ENCODE measurements around the gene PLEKHA4.
"Not testable (repeated sequence)": the region's sequence is repeated elsewhere in the genome, so short reads cannot be mapped to it uniquely, and the experiment has no call there.

PLEKHA4 gene

DNA sequence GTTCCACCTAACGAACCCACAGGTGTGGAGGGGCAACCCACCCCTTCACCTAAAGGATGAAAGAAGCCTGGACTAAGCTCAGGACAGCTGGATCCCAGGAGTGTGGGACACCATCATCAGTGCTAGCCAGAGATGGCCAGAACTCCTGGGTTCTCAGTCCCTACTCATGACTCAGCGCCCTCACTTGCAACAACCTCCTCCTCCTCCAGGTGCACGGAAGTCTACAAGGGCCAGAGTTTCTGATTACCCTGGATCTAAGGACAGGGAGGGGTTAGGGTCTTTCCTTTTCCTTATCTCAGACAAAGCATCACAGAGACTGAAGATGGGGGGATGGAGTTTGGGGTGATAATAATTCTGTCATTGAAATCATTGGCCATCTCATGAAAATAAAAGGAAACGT is 22.1 kb upstream of the PLEKHA4 start:
- DNase-seq (ENCODE audit: insufficient read length, low spot score) (no peak), FAIRE-seq (no peak)
- no peak for TF ChIP-seq SPI1 (IDR thresholded peaks at IDR 0.05; ENCODE audit: low read depth, low read length)
- TF ChIP-seq POLR2AphosphoS5 (IDR thresholded peaks at IDR 0.05; ENCODE audit: low read depth, low read length) = no peak
- no peak for TF ChIP-seq PAX5 (IDR thresholded peaks at IDR 0.05; ENCODE audit: insufficient read depth, low read length, severe bottlenecking)
- no peak for TF ChIP-seq POU2F2 (IDR thresholded peaks at IDR 0.05; ENCODE audit: low read depth, low read length)
- no peak for TF ChIP-seq POLR2A (IDR thresholded peaks at IDR 0.05; ENCODE audit: low read depth, low read length)
- TF ChIP-seq TAF1 (IDR thresholded peaks at IDR 0.05; ENCODE audit: low read depth, low read length) = no peak

GRCh38 chr19:48889496-48889895 is 21.1 kb upstream of the PLEKHA4 start:
- DNase-seq (ENCODE audit: insufficient read length, low spot score); FAIRE-seq: not testable (repeated sequence)

DNA sequence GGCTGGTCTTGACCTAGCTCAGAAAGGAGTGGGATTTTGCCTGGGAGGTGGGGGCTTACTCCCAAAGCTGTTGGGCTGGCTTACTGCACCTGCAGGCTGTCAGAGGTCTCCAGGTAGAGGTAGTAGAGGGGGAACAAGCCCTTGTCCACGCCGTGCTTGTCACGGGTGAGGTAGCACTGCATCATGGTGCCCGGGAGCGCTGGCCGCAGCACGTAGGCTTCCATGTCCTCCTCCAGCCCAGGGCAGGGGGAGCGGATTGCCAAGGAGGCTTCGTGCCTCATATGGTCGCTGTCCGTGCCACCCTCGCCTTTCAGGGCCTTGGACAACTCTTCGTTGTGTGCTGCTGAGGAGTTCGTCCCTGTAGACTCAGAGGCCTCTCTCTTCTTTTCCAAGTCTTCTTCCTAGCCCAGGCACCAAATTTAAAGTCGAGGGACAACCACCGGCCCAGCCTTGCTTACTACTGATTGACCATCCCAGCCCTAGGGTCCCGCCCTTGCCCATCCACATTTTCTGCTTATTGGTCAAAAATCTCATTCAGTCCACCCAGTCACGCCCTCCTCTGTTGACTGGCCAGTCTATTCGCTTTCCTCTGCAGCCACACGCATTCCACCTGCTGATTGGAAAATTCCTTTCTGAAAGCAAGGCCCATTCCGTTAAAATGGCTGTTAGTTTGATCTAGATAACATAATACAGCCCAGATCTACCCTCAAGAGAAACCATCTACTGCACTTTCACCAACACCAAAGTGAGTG is 19.6 kb upstream of the PLEKHA4 start:
- FAIRE-seq = no peak
- TF ChIP-seq POLR2A (IDR thresholded peaks at IDR 0.05; ENCODE audit: low read depth, low read length) = no peak
- TF ChIP-seq PAX5 (IDR thresholded peaks at IDR 0.05; ENCODE audit: insufficient read depth, low read length, severe bottlenecking) = no peak
- TF ChIP-seq SPI1 (IDR thresholded peaks at IDR 0.05; ENCODE audit: low read depth, low read length) = no peak
- no peak for TF ChIP-seq POU2F2 (IDR thresholded peaks at IDR 0.05; ENCODE audit: low read depth, low read length)
- no peak for TF ChIP-seq TAF1 (IDR thresholded peaks at IDR 0.05; ENCODE audit: low read depth, low read length)
- TF ChIP-seq POLR2AphosphoS5 (IDR thresholded peaks at IDR 0.05; ENCODE audit: low read depth, low read length) = no peak
- DNase-seq (ENCODE audit: insufficient read length, low spot score) = no peak

DNA sequence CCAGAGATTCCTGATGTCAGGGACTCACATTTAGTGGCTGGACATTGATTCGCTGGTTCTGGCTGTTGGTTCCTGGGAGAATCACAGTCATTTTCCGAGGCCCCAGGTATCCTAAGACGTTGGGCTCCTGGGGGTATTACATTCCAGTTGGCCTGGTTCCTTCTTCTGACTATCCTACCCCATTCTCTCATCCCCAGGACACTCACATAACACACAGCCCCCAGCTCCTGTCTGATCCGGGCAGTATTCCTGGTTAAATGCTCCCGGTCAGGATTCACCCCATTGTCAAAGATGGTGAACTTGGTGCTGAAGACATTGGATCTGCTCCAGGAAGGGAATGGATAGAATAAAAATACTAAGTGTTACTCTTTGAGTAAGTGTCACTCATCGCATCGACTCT is 15.3 kb upstream of the PLEKHA4 start:
- DNase-seq (ENCODE audit: insufficient read length, low spot score) (no peak), FAIRE-seq (no peak)
- TF ChIP-seq POLR2A (IDR thresholded peaks at IDR 0.05; ENCODE audit: low read depth, low read length) = no peak
- TF ChIP-seq SPI1 (IDR thresholded peaks at IDR 0.05; ENCODE audit: low read depth, low read length) = no peak
- TF ChIP-seq TAF1 (IDR thresholded peaks at IDR 0.05; ENCODE audit: low read depth, low read length) = no peak

- DNase-seq (ENCODE audit: insufficient read length, low spot score) = no peak
- no peak for TF ChIP-seq SPI1 (IDR thresholded peaks at IDR 0.05; ENCODE audit: low read depth, low read length)
- TF ChIP-seq PAX5 (IDR thresholded peaks at IDR 0.05; ENCODE audit: insufficient read depth, low read length, severe bottlenecking) = no peak
- TF ChIP-seq POU2F2 (IDR thresholded peaks at IDR 0.05; ENCODE audit: low read depth, low read length) = no peak
- TF ChIP-seq POLR2A (IDR thresholded peaks at IDR 0.05; ENCODE audit: low read depth, low read length) = no peak; the same call in 1 of the 2 replicates
- TF ChIP-seq POLR2AphosphoS5 (IDR thresholded peaks at IDR 0.05; ENCODE audit: low read depth, low read length) = peak; percentile 41; the same call in 1 of the 2 replicates
- no peak for TF ChIP-seq TAF1 (IDR thresholded peaks at IDR 0.05; ENCODE audit: low read depth, low read length)
- peak; percentile 20 for FAIRE-seq
Measured at GRCh38 chr19:48881741-48882657, 13.6 kb upstream of the PLEKHA4 start.

GRCh38 chr19:48879696-48880095 is 11.3 kb upstream of the PLEKHA4 start:
- FAIRE-seq; DNase-seq (ENCODE audit: insufficient read length, low spot score): not testable (repeated sequence)

- no peak for TF ChIP-seq POLR2A (IDR thresholded peaks at IDR 0.05; ENCODE audit: low read depth, low read length)
- FAIRE-seq (no peak), DNase-seq (ENCODE audit: insufficient read length, low spot score) (no peak)
Measured at GRCh38 chr19:48879025-48879637, 10.7 kb upstream of the PLEKHA4 start.

- FAIRE-seq (no peak), DNase-seq (ENCODE audit: insufficient read length, low spot score) (no peak)
- TF ChIP-seq PAX5 (IDR thresholded peaks at IDR 0.05; ENCODE audit: insufficient read depth, low read length, severe bottlenecking) = no peak
- TF ChIP-seq POLR2AphosphoS5 (IDR thresholded peaks at IDR 0.05; ENCODE audit: low read depth, low read length) = peak; percentile 79
- no peak for TF ChIP-seq SPI1 (IDR thresholded peaks at IDR 0.05; ENCODE audit: low read depth, low read length)
- no peak for TF ChIP-seq TAF1 (IDR thresholded peaks at IDR 0.05; ENCODE audit: low read depth, low read length)
- TF ChIP-seq POLR2A (IDR thresholded peaks at IDR 0.05; ENCODE audit: low read depth, low read length) = peak; percentile 77
- 0 out of 2 replicates have a peak, but pooled peaks have one; percentile 40 for TF ChIP-seq POU2F2 (IDR thresholded peaks at IDR 0.05; ENCODE audit: low read depth, low read length)
Measured at GRCh38 chr19:48878196-48879024, 10.0 kb upstream of the PLEKHA4 start.

GRCh38 chr19:48877855-48878195 is 9.4 kb upstream of the PLEKHA4 start:
- peak; percentile 44; the same call in 1 of the 2 replicates for TF ChIP-seq POLR2AphosphoS5 (IDR thresholded peaks at IDR 0.05; ENCODE audit: low read depth, low read length)
- TF ChIP-seq TAF1 (IDR thresholded peaks at IDR 0.05; ENCODE audit: low read depth, low read length) = no peak
- FAIRE-seq = no peak
- no peak for DNase-seq (ENCODE audit: insufficient read length, low spot score)
